ENCODE data around the gene GCNT4. TPM values are rescaled to one million over a fixed set of nuclear protein-coding genes. Genes with fewer than 3 reads are reported as not detected.
"Not testable (repeated sequence)": the region's sequence is repeated elsewhere in the genome, so short reads cannot be mapped to it uniquely, and the experiment has no call there.

GCNT4 gene
- 1 to 10 TPM; 7.2 to 7.4 TPM for total RNA-seq
- polyA plus RNA-seq (2013, experiment 1 of 2), result 19.6 TPM
- 19.0 TPM for polyA plus RNA-seq (2013, experiment 2 of 2)
- 4.3 to 220 (median 62.9) reads per million in 172 experiments for total RNA-seq

GRCh38 chr5:75052192-75053053 is at the start of gene GCNT4:
GCNT4 (minus strand) TSS chr5:75052558; CDS start chr5:75030037, 22,521 bp downstream.
- intact Hi-C loops (cut with DNase I, micrococcal nuclease), result loop anchor here (5.0 to 10.0 kb wide), 5 partner anchors 35 to 288 kb away; partner anchors contain the start of genes GFM2 (in 1 of the 2) and NSA2 (in 1 of the 2)
- no peak for TF ChIP-seq CTCF (IDR thresholded peaks at IDR 0.05)
- POLR2A ChIA-PET, result interaction anchor here (0.8 to 11.6 kb wide), 18 partner anchors 8 to 285 kb away, joined by 3 to 182 read pairs (median 4); partner anchors contain the start of genes ANKRD31 and HMGCR

GRCh38 chr5:75095956-75096355 is 43.6 kb upstream of the GCNT4 start:
- H3K9me3 Mint-ChIP-seq; CTCF ChIA-PET; H3K27ac ChIP-seq (ENCODE audit: low read depth in 1 of 2, low read length in 2 of 2); H3K36me3 Mint-ChIP-seq (ENCODE audit: low read depth); H3K4me3 Mint-ChIP-seq; POLR2A ChIA-PET; H3K27me3 ChIP-seq (ENCODE audit: control insufficient read depth in 1 of 2, insufficient read depth in 2 of 2, low read length in 2 of 2); H3K27ac Mint-ChIP-seq; DNase-seq; H3K36me3 ChIP-seq (ENCODE audit: insufficient read depth, low read length); H3K4me1 ChIP-seq (ENCODE audit: insufficient read depth, low read length); H3K27me3 Mint-ChIP-seq; ATAC-seq (ENCODE audit: poor library complexity); H3K4me3 ChIP-seq (ENCODE audit: low read length); intact Hi-C loops (cut with DNase I, micrococcal nuclease); H3K9me3 ChIP-seq (ENCODE audit: control insufficient read depth in 1 of 2, insufficient read depth in 1 of 2, low read length in 2 of 2): not testable (repeated sequence)
- peaks cover 19% of the 10 kb centered on the region for H3K4me1 Mint-ChIP-seq (ENCODE audit: low read depth)

More at GRCh38 chr5:75052192-75053053, at the start of gene GCNT4:
- peak in 13 of 14 experiments; percentile 15 to 70 (median 39) for DNase-seq
- Mint-ChIP-seq H3K27ac (peak within 1 kb of the TSS; percentile 94), H3K4me3 (peak within 1 kb of the TSS; percentile 91), H3K4me1 (ENCODE audit: low read depth) (peaks cover 85% of the 10 kb centered on the region), H3K36me3 (ENCODE audit: low read depth) (peaks cover 31% of the 10 kb centered on the region), H3K27me3 (no peaks in the 10 kb centered on the region), H3K9me3 (no peaks in the 10 kb centered on the region)
- Histone ChIP-seq H3K36me3 (ENCODE audit: insufficient read depth, low read length) (peaks cover 6% of the 10 kb centered on the region), H3K27ac (ENCODE audit: low read depth in 1 of 2, low read length in 2 of 2) (peak within 1 kb of the TSS; percentile 63 to 89), H3K4me3 (ENCODE audit: low read length) (peak within 1 kb of the TSS; percentile 72), H3K27me3 (ENCODE audit: control insufficient read depth in 1 of 2, insufficient read depth in 2 of 2, low read length in 2 of 2) (no peaks in the 10 kb centered on the region), H3K9me3 (ENCODE audit: control insufficient read depth in 1 of 2, insufficient read depth in 1 of 2, low read length in 2 of 2) (no peaks in the 10 kb centered on the region), H3K4me1 (ENCODE audit: insufficient read depth, low read length) (peaks cover 70% of the 10 kb centered on the region)
- peak; percentile 7 for ATAC-seq (ENCODE audit: poor library complexity)
- CTCF ChIA-PET, result interaction anchor here (2.6 kb wide), 1 partner anchor 184 kb away, joined by 12 read pairs; the partner anchor contains the start of gene ANKRD31

- Mint-ChIP-seq H3K27ac (no peak overlapping the region), H3K27me3 (no peaks in the 10 kb centered on the region), H3K4me3 (no peak overlapping the region), H3K4me1 (ENCODE audit: low read depth) (peaks cover 52% of the 10 kb centered on the region), H3K36me3 (ENCODE audit: low read depth) (no peaks in the 10 kb centered on the region), H3K9me3 (peaks cover 3% of the 10 kb centered on the region)
- no peak for ATAC-seq (ENCODE audit: poor library complexity)
- ChIA-PET POLR2A (interaction anchor here (0.7 to 1.9 kb wide), 3 partner anchors 31 to 39 kb away, joined by 3 to 4 read pairs (median 3); partner anchors contain the start of gene GCNT4), CTCF (no interaction called here)
- no peak for TF ChIP-seq CTCF (IDR thresholded peaks at IDR 0.05)
- intact Hi-C loops (cut with DNase I, micrococcal nuclease), result loop anchor here in 1 of 2 experiments (5.0 kb wide), 1 partner anchor 39 kb away; the partner anchor contains the start of gene GCNT4
- Histone ChIP-seq H3K27ac (ENCODE audit: low read depth in 1 of 2, low read length in 2 of 2) (no peak overlapping the region), H3K27me3 (ENCODE audit: control insufficient read depth in 1 of 2, insufficient read depth in 2 of 2, low read length in 2 of 2) (no peaks in the 10 kb centered on the region), H3K4me1 (ENCODE audit: insufficient read depth, low read length) (peaks cover 7% of the 10 kb centered on the region), H3K36me3 (ENCODE audit: insufficient read depth, low read length) (no peaks in the 10 kb centered on the region), H3K9me3 (ENCODE audit: control insufficient read depth in 1 of 2, insufficient read depth in 1 of 2, low read length in 2 of 2) (no peaks in the 10 kb centered on the region), H3K4me3 (ENCODE audit: low read length) (no peak overlapping the region)
- DNase-seq, result peak in 1 of 14 experiments; percentile 10
Observed at GRCh38 chr5:75091597-75091996, 39.2 kb upstream of the GCNT4 start.

Data from CD4-positive, alpha-beta T cell (primary cell).